GM23248 (cell line): ENCODE results near the gene ERCC8. TPM values are rescaled to one million over a fixed set of nuclear protein-coding genes. Genes with fewer than 3 reads are reported as not detected.
"Not testable (repeated sequence)": the region's sequence is repeated elsewhere in the genome, so short reads cannot be mapped to it uniquely, and the experiment has no call there.

Source experiments
- DNase-seq: peaks from one replicate; pipeline ENCODE4 v3.0.0-alpha.2; 2015
- H2AFZ ChIP-seq: fragments of 200-600 bp; sonication (generic); 2 replicates; pipeline ENCODE4 v1.6.1; 2016; ENCODE audit warnings: antibody characterized with exemption
- H3F3A ChIP-seq: fragments of 200-600 bp; sonication (generic); 2 replicates; pipeline ENCODE4 v1.6.1; 2016; ENCODE audit warnings: mild to moderate bottlenecking, antibody characterized with exemption, mixed run types; ENCODE audit not compliant: insufficient read depth
- H3K27ac ChIP-seq: fragments of 200-600 bp; sonication (generic); 2 replicates; pipeline ENCODE4 v1.5.1; 2016; ENCODE audit warnings: mild to moderate bottlenecking
- H3K27me3 ChIP-seq: fragments of 200-600 bp; sonication (generic); replicated peaks from 2 replicates; pipeline ENCODE4 v1.6.1; 2016; ENCODE audit warnings: mild to moderate bottlenecking; ENCODE audit not compliant: insufficient read depth
- H3K36me3 ChIP-seq: fragments of 200-600 bp; sonication (generic); 2 replicates; pipeline ENCODE4 v1.6.1; 2016; ENCODE audit warnings: low read depth, mild to moderate bottlenecking
- H3K4me1 ChIP-seq: fragments of 200-600 bp; sonication (generic); 2 replicates; pipeline ENCODE4 v1.6.1; 2016; ENCODE audit warnings: mild to moderate bottlenecking; ENCODE audit not compliant: insufficient read depth
- H3K4me2 ChIP-seq: fragments of 200-600 bp; sonication (generic); one replicate; pipeline ENCODE4 v1.6.1; 2016; ENCODE audit warnings: mild to moderate bottlenecking; ENCODE audit not compliant: unreplicated experiment
- H3K4me3 ChIP-seq: fragments of 200-600 bp; sonication (generic); 2 replicates; pipeline ENCODE4 v1.5.1; 2016; ENCODE audit warnings: mild to moderate bottlenecking
- H3K79me2 ChIP-seq: fragments of 200-600 bp; sonication (generic); 2 replicates; pipeline ENCODE4 v1.6.1; 2016; ENCODE audit warnings: mild to moderate bottlenecking; ENCODE audit not compliant: insufficient read depth
- H3K9ac ChIP-seq: fragments of 200-600 bp; sonication (generic); 2 replicates; pipeline ENCODE4 v1.6.1; 2016; ENCODE audit warnings: mild to moderate bottlenecking
- H3K9me2 ChIP-seq: fragments of 200-600 bp; sonication (generic); 2 replicates; pipeline ENCODE4 v1.6.1; 2016; ENCODE audit warnings: mixed run types, mild to moderate bottlenecking, moderate library complexity; ENCODE audit not compliant: insufficient read depth
- H3K9me3 ChIP-seq: fragments of 200-600 bp; sonication (generic); one replicate; pipeline ENCODE4 v1.6.1; 2017; ENCODE audit warnings: low read depth
- H4K20me1 ChIP-seq: fragments of 200-600 bp; sonication (generic); 2 replicates; pipeline ENCODE4 v1.6.0; 2016; ENCODE audit not compliant: insufficient read depth
- EZH2 ChIP-seq: fragments of 200-600 bp; sonication (generic); IDR thresholded peaks from 2 replicates; pipeline ENCODE4 v1.6.1; 2018; ENCODE audit warnings: antibody characterized with exemption, mild to moderate bottlenecking; ENCODE audit not compliant: insufficient read depth, poor library complexity, severe bottlenecking
- EZH2phosphoT487 ChIP-seq: fragments of 200-600 bp; sonication (generic); IDR thresholded peaks from 2 replicates; pipeline ENCODE4 v1.6.1; 2018; ENCODE audit warnings: antibody characterized with exemption, moderate library complexity, mild to moderate bottlenecking, low read depth; ENCODE audit not compliant: insufficient read depth
- WGBS, 2 experiments: methylation state at CpG; one replicate each; pipeline ENCODE4 v1.1.6; 2015 to 2017; ENCODE audit warnings: low lambda C conversion rate in 2 of 2, low coverage in 1 of 2; ENCODE audit errors: missing lambda C conversion rate in 2 of 2; 5-methylcytosine and 5-hydroxymethylcytosine counted together
- in situ Hi-C: fragments of 300-500 bp; cut with MboI; formaldehyde crosslinking; loops from 2 replicates; pipeline ENCODE4 v1.15.0; 2020
- polyA plus RNA-seq: library from polyadenylated mRNA; unstranded; fragments of >200 nt; fragmentation: Nextera tagmentation; extraction: Ambion mirVana; gene quantifications from 2 replicates; pipeline ENCODE4 v1.2.1, GENCODE V29; 2016
- total RNA-seq: library from RNA; depleted of rRNA; stranded (reverse); fragments of >200 nt; shearing (Covaris generic); gene quantifications from 2 replicates; pipeline ENCODE4 v1.2.3, GENCODE V29; 2014

The ERCC8 gene
- total and polyA plus RNA-seq, 2 experiments from 2014 or later = 12.7 to 15.5 TPM

DNA sequence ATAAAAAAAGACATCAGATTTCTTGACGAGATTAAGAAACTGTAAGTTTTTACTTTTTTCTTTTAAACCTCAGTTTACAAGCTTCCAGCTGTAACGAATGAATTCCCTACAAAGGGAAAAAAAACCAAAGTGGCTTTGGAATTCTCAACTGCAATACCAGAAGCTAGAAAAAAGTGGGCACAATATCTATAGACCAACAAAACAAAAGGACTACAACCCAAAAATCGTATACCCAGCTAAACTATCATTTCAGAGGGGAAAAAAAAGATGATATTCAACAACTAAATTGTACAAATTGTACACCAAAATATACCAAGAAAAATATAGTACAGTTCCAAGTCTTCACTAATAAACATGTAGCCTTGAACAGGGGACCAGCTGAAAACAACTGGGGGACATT, 74.0 kb downstream of the ERCC8 start:
- H3K9ac ChIP-seq = no peak overlapping the region
- H2AFZ ChIP-seq = no peak overlapping the region
- H3K4me2 ChIP-seq = no peak overlapping the region
- no peaks in the 10 kb centered on the region for H3K79me2 ChIP-seq
- H3F3A ChIP-seq = no peaks in the 10 kb centered on the region
- TF ChIP-seq EZH2 = no peak
- TF ChIP-seq EZH2phosphoT487 = no peak
- in situ Hi-C loops = no loop called here
- H3K4me1 ChIP-seq = no peaks in the 10 kb centered on the region
- H3K9me3 ChIP-seq = no peaks in the 10 kb centered on the region
- H3K4me3 ChIP-seq = no peak overlapping the region
- H3K36me3 ChIP-seq = 0 out of 2 replicates have a peak, but pooled peaks cover 3% of the 10 kb centered on the region
- no peaks in the 10 kb centered on the region for H4K20me1 ChIP-seq
- no peak overlapping the region for H3K27ac ChIP-seq
- H3K27me3 ChIP-seq = no peaks in the 10 kb centered on the region
- no peaks in the 10 kb centered on the region for H3K9me2 ChIP-seq
- 94% methylated on average over 3 of the region's 3 CpGs for WGBS, 2 experiments
- no peak for DNase-seq

DNA sequence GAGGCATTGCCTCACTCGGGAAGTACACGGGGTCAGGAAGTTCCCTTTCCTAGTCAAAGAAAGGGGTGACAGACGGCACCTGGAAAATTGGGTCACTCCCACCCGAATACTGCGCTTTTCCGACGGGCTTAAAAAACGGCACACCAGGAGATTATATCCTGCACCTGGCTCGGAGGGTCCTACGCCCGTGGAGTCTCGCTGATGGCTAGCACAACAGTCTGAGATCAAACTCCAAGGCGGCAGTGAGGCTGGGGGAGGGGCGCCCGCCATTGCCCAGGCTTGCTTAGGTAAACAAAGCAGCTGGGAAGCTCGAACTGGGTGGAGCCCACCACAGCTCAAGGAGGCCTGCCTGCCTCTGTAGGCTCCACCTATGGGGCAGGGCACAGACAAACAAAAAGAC, 84.3 kb downstream of the ERCC8 start:
- WGBS, 2 experiments = 72 to 84% methylated on average over 11 to 16 of the region's 16 CpGs
- not testable (repeated sequence) for H3K9ac ChIP-seq

DNA sequence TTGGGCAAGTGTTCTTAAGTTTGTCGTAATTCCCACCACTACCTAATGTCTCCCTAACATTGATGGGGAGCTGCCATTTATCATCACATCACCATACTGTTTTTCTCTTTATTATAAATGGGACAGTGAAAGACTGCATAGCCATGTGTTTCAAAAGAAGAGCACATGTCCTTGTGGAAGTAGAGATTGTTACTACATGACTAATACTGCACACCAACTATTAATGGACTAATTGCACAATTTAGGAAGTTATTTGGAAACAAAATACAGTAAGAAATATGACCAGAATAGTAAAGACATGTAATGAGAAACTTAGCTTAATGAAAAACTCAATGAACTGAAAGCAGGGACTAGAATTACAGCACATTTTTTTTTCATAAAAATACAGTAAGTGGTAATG, 88.8 kb downstream of the ERCC8 start:
- H3K9ac ChIP-seq = no peak overlapping the region
- H3K4me1 ChIP-seq = no peaks in the 10 kb centered on the region
- no peaks in the 10 kb centered on the region; the same call in 1 of the 2 replicates for H3K27me3 ChIP-seq
- no peaks in the 10 kb centered on the region for H3K9me2 ChIP-seq
- H4K20me1 ChIP-seq = no peaks in the 10 kb centered on the region
- no peaks in the 10 kb centered on the region for H3K79me2 ChIP-seq
- WGBS, 2 experiments = 73 to 83% methylated on average over 1 of the region's 1 CpG
- no peak overlapping the region for H2AFZ ChIP-seq
- no peak for TF ChIP-seq EZH2
- TF ChIP-seq EZH2phosphoT487 = no peak
- H3K27ac ChIP-seq = no peak overlapping the region
- no peaks in the 10 kb centered on the region for H3F3A ChIP-seq
- in situ Hi-C loops = no loop called here
- DNase-seq = peak; percentile 60
- H3K36me3 ChIP-seq = no peaks in the 10 kb centered on the region
- no peak overlapping the region for H3K4me3 ChIP-seq
- H3K9me3 ChIP-seq = no peaks in the 10 kb centered on the region
- H3K4me2 ChIP-seq = no peak overlapping the region

More for the DNA sequence above, 84.3 kb downstream of the ERCC8 start:
- in situ Hi-C loops, H3K4me1 ChIP-seq, H4K20me1 ChIP-seq, H3K9me2 ChIP-seq, DNase-seq, H3K36me3 ChIP-seq, H3K27ac ChIP-seq, H3K79me2 ChIP-seq, H2AFZ ChIP-seq, H3K4me2 ChIP-seq, H3K9me3 ChIP-seq, H3F3A ChIP-seq, H3K27me3 ChIP-seq, H3K4me3 ChIP-seq: not testable (repeated sequence)

DNA sequence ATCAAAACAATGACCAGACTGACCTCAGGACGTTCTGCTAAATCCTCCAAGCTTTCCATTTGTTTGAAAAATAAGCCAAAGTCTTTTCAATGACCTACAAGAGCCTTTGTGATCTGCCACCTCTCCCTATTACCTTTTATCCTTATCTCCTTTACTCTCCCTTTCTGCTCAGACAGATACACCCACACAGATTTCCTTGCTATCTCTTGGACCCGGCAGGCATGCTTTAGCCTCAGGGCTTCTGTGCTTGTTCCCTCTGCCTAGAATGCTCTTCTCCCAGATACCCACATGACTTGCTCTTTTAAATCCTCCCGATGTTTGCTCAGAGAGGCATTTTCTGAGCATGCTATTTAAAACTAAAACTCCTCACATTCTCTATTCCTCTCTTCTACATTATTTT, 91.9 kb downstream of the ERCC8 start:
- no peaks in the 10 kb centered on the region for H4K20me1 ChIP-seq
- H3K4me1 ChIP-seq = no peaks in the 10 kb centered on the region
- no peaks in the 10 kb centered on the region for H3K9me2 ChIP-seq
- no peak overlapping the region for H2AFZ ChIP-seq
- no peaks in the 10 kb centered on the region for H3F3A ChIP-seq
- no peak overlapping the region for H3K9ac ChIP-seq
- DNase-seq = no peak
- in situ Hi-C loops = no loop called here
- H3K9me3 ChIP-seq = no peaks in the 10 kb centered on the region
- H3K4me2 ChIP-seq = no peak overlapping the region
- no peak overlapping the region for H3K4me3 ChIP-seq
- H3K27ac ChIP-seq = no peak overlapping the region
- H3K36me3 ChIP-seq = no peaks in the 10 kb centered on the region
- WGBS, 2 experiments = 17 to 21% methylated on average over 3 of the region's 3 CpGs
- no peaks in the 10 kb centered on the region for H3K79me2 ChIP-seq
- TF ChIP-seq EZH2 = no peak
- TF ChIP-seq EZH2phosphoT487 = no peak
- H3K27me3 ChIP-seq = no peaks in the 10 kb centered on the region; the same call in none of the 2 replicates

DNA sequence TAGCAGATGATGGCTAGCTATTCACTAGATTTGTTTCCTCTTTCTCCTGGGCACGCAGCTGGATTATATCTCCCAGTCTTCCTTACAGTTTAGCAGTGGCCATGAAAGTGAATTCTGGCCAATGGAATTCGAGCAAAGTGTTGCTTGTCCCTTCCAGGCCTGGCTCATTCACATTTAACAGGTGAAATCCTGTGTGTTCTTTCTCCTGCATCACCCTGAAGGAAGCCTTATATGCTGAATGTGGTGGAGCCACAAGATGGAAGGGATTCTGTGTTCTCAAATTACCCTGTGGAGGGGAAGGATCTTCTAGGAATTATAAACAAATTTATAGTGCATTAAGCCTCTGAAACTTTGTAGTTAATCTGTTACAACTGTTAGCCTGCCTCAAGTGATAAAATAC, 92.6 kb downstream of the ERCC8 start:
- Histone ChIP-seq H3K4me3 (no peak overlapping the region), H3K9me2 (no peaks in the 10 kb centered on the region), H3F3A (no peaks in the 10 kb centered on the region), H2AFZ (no peak overlapping the region), H3K4me1 (no peaks in the 10 kb centered on the region), H3K79me2 (no peaks in the 10 kb centered on the region), H3K27me3 (no peaks in the 10 kb centered on the region; the same call in none of the 2 replicates), H3K9me3 (no peaks in the 10 kb centered on the region), H3K4me2 (no peak overlapping the region), H4K20me1 (no peaks in the 10 kb centered on the region), H3K36me3 (no peaks in the 10 kb centered on the region), H3K9ac (no peak overlapping the region), H3K27ac (no peak overlapping the region)
- in situ Hi-C loops = no loop called here
- 21 to 36% methylated on average over 2 of the region's 2 CpGs for WGBS, 2 experiments
- no peak for DNase-seq
- TF ChIP-seq EZH2phosphoT487 (no peak), EZH2 (no peak)
